ENCODE results near the gene CD8B.

DNA sequence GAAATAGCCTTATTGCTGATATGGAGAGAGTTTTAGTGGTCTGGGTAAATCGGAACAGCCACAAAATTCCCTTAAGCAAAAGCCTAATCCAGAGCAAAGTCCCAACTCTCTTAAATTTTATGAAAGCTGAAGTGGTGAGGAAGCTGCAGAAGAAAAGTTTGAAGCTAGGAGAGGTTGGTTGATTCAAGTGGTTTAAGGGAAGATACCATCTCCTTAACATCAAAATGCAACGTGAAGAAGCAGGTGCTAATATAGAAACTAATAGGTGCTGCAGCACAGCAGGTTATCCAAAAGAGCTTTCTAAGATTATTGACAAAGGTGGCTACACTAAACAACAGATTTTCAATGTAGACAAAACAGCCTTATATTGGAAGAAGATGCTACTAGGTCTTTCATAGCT is 42.7 kb downstream of the CD8B start:
- TF ChIP-seq ZNF507 (tag; conservative IDR thresholded peaks at IDR 0.05), result no peak
- no peak for TF ChIP-seq ETV5 (CRISPR knock-in tag; IDR thresholded peaks at IDR 0.05; ENCODE audit: low read depth)
- TF ChIP-seq, protein P1, sequence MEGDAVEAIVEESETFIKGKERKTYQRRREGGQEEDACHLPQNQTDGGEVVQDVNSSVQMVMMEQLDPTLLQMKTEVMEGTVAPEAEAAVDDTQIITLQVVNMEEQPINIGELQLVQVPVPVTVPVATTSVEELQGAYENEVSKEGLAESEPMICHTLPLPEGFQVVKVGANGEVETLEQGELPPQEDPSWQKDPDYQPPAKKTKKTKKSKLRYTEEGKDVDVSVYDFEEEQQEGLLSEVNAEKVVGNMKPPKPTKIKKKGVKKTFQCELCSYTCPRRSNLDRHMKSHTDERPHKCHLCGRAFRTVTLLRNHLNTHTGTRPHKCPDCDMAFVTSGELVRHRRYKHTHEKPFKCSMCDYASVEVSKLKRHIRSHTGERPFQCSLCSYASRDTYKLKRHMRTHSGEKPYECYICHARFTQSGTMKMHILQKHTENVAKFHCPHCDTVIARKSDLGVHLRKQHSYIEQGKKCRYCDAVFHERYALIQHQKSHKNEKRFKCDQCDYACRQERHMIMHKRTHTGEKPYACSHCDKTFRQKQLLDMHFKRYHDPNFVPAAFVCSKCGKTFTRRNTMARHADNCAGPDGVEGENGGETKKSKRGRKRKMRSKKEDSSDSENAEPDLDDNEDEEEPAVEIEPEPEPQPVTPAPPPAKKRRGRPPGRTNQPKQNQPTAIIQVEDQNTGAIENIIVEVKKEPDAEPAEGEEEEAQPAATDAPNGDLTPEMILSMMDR (IDR thresholded peaks at IDR 0.05 in 2 of 3, conservative IDR thresholded peaks at IDR 0.05 in 1 of 3; ENCODE audit: insufficient read depth in 2 of 3, low read depth in 1 of 3, low read length in 3 of 3), result no peak
- TF ChIP-seq, protein P2, sequence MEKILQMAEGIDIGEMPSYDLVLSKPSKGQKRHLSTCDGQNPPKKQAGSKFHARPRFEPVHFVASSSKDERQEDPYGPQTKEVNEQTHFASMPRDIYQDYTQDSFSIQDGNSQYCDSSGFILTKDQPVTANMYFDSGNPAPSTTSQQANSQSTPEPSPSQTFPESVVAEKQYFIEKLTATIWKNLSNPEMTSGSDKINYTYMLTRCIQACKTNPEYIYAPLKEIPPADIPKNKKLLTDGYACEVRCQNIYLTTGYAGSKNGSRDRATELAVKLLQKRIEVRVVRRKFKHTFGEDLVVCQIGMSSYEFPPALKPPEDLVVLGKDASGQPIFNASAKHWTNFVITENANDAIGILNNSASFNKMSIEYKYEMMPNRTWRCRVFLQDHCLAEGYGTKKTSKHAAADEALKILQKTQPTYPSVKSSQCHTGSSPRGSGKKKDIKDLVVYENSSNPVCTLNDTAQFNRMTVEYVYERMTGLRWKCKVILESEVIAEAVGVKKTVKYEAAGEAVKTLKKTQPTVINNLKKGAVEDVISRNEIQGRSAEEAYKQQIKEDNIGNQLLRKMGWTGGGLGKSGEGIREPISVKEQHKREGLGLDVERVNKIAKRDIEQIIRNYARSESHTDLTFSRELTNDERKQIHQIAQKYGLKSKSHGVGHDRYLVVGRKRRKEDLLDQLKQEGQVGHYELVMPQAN (IDR thresholded peaks at IDR 0.05; ENCODE audit: borderline replicate concordance), result no peak
- no peak for TF ChIP-seq COPS2 (conservative IDR thresholded peaks at IDR 0.05)
- TF ChIP-seq, protein P3, sequence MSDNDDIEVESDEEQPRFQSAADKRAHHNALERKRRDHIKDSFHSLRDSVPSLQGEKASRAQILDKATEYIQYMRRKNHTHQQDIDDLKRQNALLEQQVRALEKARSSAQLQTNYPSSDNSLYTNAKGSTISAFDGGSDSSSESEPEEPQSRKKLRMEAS (CRISPR knock-in tag; IDR thresholded peaks at IDR 0.05), result no peak
- no peak for TF ChIP-seq MEF2D (tag; conservative IDR thresholded peaks at IDR 0.05; ENCODE audit: low read depth)
- no peak for TF ChIP-seq POU5F1 (IDR thresholded peaks at IDR 0.05; ENCODE audit: borderline replicate concordance, low read depth, low read length, partially characterized antibody)
- TF ChIP-seq HOMEZ (CRISPR knock-in tag; IDR thresholded peaks at IDR 0.05), result no peak

All from K562 (cell line).